Neural progenitor cell (in vitro differentiated cells): Measurements from ENCODE around the gene ATP13A3.

ENCODE experiments used
- CTCF ChIP-seq: fragments of 200-600 bp; sonication (generic); IDR thresholded peaks from 2 replicates; pipeline ENCODE4 v1.5.1; 2017; ENCODE audit warnings: antibody characterized with exemption, mild to moderate bottlenecking
- EZH2phosphoT487 ChIP-seq: fragments of 200-600 bp; sonication (generic); IDR thresholded peaks from 2 replicates; pipeline ENCODE4 v1.6.1; 2017; ENCODE audit warnings: antibody characterized with exemption

- TF ChIP-seq CTCF (no peak), EZH2phosphoT487 (no peak)
Observed at GRCh38 chr3:194522579-194523046, 35.8 kb upstream of the ATP13A3 start.
